ENCODE measurements around the gene SLC9B2.

DNA sequence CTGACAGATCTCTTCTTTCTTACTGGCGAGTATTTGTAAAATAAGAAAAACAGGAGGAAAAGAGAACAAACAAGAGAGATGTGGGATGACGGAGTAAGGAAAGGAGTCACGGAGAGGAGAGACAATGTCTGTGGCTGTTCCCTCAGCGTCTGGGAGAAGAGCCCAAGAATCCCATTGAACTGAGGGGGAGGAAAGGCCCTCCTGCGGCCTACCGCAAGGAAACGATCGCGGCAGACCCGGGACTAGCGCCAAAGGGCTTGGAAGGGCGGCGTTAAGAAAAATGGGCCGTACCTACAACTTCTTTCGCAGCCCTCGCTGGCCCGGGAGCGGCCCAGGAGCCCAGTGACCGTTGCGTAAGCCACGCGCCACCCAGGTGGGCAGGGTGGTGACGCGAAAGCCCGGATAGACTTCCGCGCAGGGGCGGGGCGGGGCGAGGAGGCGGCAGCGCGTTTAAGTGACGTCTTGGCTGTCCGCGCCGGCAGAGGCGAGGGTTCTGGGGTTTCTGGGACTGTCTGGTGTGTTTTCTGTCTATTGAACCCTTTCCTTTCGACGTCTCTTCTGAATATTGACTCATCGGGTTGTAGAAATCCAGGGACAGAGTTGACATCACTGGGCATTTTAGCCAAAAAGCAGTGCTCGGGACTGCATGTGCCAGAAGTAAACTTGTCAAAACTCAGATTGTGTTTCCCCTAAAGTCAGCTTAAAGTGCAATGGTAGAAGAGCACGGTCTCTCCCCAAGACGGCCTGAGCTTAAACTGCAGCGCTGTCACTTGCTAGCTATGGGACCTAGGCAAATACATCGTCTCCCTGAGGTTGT lies 57.0 kb downstream of the SLC9B2 start, which contains the start of gene SLC9B1:
- TF ChIP-seq, protein P1, sequence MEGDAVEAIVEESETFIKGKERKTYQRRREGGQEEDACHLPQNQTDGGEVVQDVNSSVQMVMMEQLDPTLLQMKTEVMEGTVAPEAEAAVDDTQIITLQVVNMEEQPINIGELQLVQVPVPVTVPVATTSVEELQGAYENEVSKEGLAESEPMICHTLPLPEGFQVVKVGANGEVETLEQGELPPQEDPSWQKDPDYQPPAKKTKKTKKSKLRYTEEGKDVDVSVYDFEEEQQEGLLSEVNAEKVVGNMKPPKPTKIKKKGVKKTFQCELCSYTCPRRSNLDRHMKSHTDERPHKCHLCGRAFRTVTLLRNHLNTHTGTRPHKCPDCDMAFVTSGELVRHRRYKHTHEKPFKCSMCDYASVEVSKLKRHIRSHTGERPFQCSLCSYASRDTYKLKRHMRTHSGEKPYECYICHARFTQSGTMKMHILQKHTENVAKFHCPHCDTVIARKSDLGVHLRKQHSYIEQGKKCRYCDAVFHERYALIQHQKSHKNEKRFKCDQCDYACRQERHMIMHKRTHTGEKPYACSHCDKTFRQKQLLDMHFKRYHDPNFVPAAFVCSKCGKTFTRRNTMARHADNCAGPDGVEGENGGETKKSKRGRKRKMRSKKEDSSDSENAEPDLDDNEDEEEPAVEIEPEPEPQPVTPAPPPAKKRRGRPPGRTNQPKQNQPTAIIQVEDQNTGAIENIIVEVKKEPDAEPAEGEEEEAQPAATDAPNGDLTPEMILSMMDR (IDR thresholded peaks at IDR 0.05): no peak
- TF ChIP-seq EZH2 (IDR thresholded peaks at IDR 0.05) (no peak), EZH2phosphoT487 (IDR thresholded peaks at IDR 0.05) (no peak)

Data from neural progenitor cell (in vitro differentiated cells).